GM23338 (cell line): ENCODE data around the gene ZBTB14.

Source experiments
- CREB1 ChIP-seq: fragments of 250-450 bp; sonication (Bioruptor Pico); IDR thresholded peaks from 2 replicates; pipeline ENCODE4 v1.5.0; 2020; ENCODE audit warnings: low read depth, mild to moderate bottlenecking, moderate library complexity
- EZH2 ChIP-seq: fragments of 200-600 bp; sonication (generic); IDR thresholded peaks from one replicate; pipeline ENCODE4 v1.8.0; 2017; ENCODE audit warnings: antibody characterized with exemption, mild to moderate bottlenecking, low read depth; ENCODE audit not compliant: unreplicated experiment
- EZH2phosphoT487 ChIP-seq: fragments of 200-600 bp; sonication (generic); IDR thresholded peaks from one replicate; pipeline ENCODE4 v1.8.1; 2018; ENCODE audit warnings: antibody characterized with exemption; ENCODE audit not compliant: unreplicated experiment
- JUNB ChIP-seq: IDR thresholded peaks from one replicate; pipeline ENCODE4 v1.6.1; 2016; ENCODE audit warnings: antibody characterized with exemption; ENCODE audit not compliant: unreplicated experiment
- NANOG ChIP-seq: IDR thresholded peaks from 2 replicates; pipeline ENCODE4 v1.6.1; 2016; ENCODE audit warnings: antibody characterized with exemption, borderline replicate concordance
- POLR2AphosphoS5 ChIP-seq: IDR thresholded peaks from 2 replicates; pipeline ENCODE4 v1.6.1; 2016; ENCODE audit warnings: antibody characterized with exemption, low read depth
- REST ChIP-seq: IDR thresholded peaks from one replicate; pipeline ENCODE4 v1.6.1; 2018; ENCODE audit warnings: antibody characterized with exemption; ENCODE audit not compliant: unreplicated experiment
- ZNF114 ChIP-seq: fragments of 250-450 bp; sonication (Bioruptor Pico); IDR thresholded peaks from 2 replicates; pipeline ENCODE4 v1.5.0; 2020; ENCODE audit warnings: mild to moderate bottlenecking, moderate library complexity
- ZNF331 ChIP-seq: fragments of 250-450 bp; sonication (Bioruptor Pico); IDR thresholded peaks from 2 replicates; pipeline ENCODE4 v1.5.0; 2020; ENCODE audit warnings: low read depth, mild to moderate bottlenecking, moderate library complexity
- TF ChIP-seq, protein P1 (sequence below), 2 experiments: fragments of 200-600 bp in 1 of 2; sonication (generic) in 1 of 2; conservative IDR thresholded peaks; 2 replicates each; pipeline versions ENCODE4 v1.5.1 to v1.6.1; 2016 to 2017; ENCODE audit warnings: antibody characterized with exemption in 2 of 2, low read depth in 2 of 2, mild to moderate bottlenecking in 2 of 2, moderate library complexity in 1 of 2
- TF ChIP-seq, protein P2 (sequence below): IDR thresholded peaks from 2 replicates; pipeline ENCODE4 v1.6.1; 2016; ENCODE audit warnings: antibody characterized with exemption

GRCh38 chr18:5300476-5301010, 5.0 kb upstream of the ZBTB14 start:
- TF ChIP-seq, protein P1, sequence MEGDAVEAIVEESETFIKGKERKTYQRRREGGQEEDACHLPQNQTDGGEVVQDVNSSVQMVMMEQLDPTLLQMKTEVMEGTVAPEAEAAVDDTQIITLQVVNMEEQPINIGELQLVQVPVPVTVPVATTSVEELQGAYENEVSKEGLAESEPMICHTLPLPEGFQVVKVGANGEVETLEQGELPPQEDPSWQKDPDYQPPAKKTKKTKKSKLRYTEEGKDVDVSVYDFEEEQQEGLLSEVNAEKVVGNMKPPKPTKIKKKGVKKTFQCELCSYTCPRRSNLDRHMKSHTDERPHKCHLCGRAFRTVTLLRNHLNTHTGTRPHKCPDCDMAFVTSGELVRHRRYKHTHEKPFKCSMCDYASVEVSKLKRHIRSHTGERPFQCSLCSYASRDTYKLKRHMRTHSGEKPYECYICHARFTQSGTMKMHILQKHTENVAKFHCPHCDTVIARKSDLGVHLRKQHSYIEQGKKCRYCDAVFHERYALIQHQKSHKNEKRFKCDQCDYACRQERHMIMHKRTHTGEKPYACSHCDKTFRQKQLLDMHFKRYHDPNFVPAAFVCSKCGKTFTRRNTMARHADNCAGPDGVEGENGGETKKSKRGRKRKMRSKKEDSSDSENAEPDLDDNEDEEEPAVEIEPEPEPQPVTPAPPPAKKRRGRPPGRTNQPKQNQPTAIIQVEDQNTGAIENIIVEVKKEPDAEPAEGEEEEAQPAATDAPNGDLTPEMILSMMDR (conservative IDR thresholded peaks at IDR 0.05; ENCODE audit: low read depth in 2 of 2), result no peak
- TF ChIP-seq ZNF114 (CRISPR knock-in tag) (no peak), REST (no peak), EZH2phosphoT487 (no peak), POLR2AphosphoS5 (no peak), CREB1 (CRISPR knock-in tag) (no peak), EZH2 (no peak), ZNF331 (CRISPR knock-in tag) (no peak), NANOG (no peak), JUNB (no peak)
- TF ChIP-seq, protein P2, sequence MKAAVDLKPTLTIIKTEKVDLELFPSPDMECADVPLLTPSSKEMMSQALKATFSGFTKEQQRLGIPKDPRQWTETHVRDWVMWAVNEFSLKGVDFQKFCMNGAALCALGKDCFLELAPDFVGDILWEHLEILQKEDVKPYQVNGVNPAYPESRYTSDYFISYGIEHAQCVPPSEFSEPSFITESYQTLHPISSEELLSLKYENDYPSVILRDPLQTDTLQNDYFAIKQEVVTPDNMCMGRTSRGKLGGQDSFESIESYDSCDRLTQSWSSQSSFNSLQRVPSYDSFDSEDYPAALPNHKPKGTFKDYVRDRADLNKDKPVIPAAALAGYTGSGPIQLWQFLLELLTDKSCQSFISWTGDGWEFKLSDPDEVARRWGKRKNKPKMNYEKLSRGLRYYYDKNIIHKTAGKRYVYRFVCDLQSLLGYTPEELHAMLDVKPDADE, result no peak
